NCI-H2227 (cell line): ENCODE results near the gene ANKRD11.
A peak's percentile ranks its signal among the peaks of the same experiment; 100 is the strongest.
"Not testable (repeated sequence)": the region's sequence is repeated elsewhere in the genome, so short reads cannot be mapped to it uniquely, and the experiment has no call there.

Experiments
- DNase-seq: peaks from one replicate; lab custom pipeline; 2025; ENCODE audit not compliant: unreplicated experiment; lab: John Stamatoyannopoulos, UW

Gene ANKRD11

GRCh38 chr16:89368604-89369249 is 121.6 kb downstream of the ANKRD11 start:
- DNase-seq, result no peak

- no peak for DNase-seq
These were observed 122.8 kb downstream of the ANKRD11 start for GRCh38 chr16:89367538-89367915.

GRCh38 chr16:89366561-89367537 is 123.5 kb downstream of the ANKRD11 start:
- DNase-seq, result no peak

- no peak for DNase-seq
These were observed 124.4 kb downstream of the ANKRD11 start for GRCh38 chr16:89365996-89366395.

- no peak for DNase-seq
These were observed 125.3 kb downstream of the ANKRD11 start for GRCh38 chr16:89365044-89365467.

GRCh38 chr16:89364606-89365005 is 125.8 kb downstream of the ANKRD11 start:
- no peak for DNase-seq

- no peak for DNase-seq
These were observed 126.6 kb downstream of the ANKRD11 start for GRCh38 chr16:89363621-89364393.

GRCh38 chr16:89362540-89363223 is 127.7 kb downstream of the ANKRD11 start:
- not testable (repeated sequence) for DNase-seq

GRCh38 chr16:89361751-89362539 is 128.4 kb downstream of the ANKRD11 start:
- no peak for DNase-seq

- DNase-seq, result no peak
These were observed 129.5 kb downstream of the ANKRD11 start for GRCh38 chr16:89360760-89361435.

- DNase-seq, result peak; percentile 50
These were observed 130.9 kb downstream of the ANKRD11 start for GRCh38 chr16:89359264-89360147.

- no peak for DNase-seq
These were observed 132.0 kb downstream of the ANKRD11 start for GRCh38 chr16:89358030-89359005.

GRCh38 chr16:89357055-89357816 is 133.1 kb downstream of the ANKRD11 start:
- DNase-seq, result peak; percentile 61

GRCh38 chr16:89355686-89356085 is 134.7 kb downstream of the ANKRD11 start:
- no peak for DNase-seq

GRCh38 chr16:89355007-89355406 is 135.4 kb downstream of the ANKRD11 start:
- DNase-seq, result no peak

- DNase-seq, result no peak
These were observed 136.0 kb downstream of the ANKRD11 start for GRCh38 chr16:89354325-89354724.
